Measurements from ENCODE around the gene CKB. TPM values are rescaled to one million over a fixed set of nuclear protein-coding genes. Genes with fewer than 3 reads are reported as not detected.

Gene CKB
- total and polyA plus RNA-seq, 2 donors (not counting 1 experiment from before 2014, with no cell fraction given): 65.2 to 136 TPM

DNA sequence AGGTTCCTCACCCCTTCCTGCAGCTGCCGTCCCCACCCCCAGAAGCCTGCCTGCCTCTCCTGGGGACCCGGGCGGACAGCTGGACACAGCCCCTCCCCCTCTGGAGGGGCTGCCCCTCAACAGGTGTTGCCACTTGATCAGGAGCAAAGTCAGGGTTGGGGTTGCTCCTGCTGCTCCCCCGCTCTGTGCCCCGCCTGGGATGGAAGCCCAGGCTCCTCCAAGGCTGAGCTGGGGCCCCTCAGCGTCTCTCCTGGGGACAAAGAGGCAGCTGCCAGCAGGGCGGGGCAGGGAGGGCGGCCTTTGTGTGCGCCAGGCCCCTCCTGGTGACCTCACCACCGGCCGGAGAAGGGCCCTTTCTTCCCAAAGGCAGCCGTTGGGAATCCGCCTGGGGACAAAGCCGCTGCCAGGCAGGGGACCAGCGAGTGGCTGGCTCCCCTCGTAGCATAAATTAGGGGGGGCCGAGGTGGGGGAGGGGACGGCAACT is 20.0 kb upstream of the CKB start:
- Histone ChIP-seq H3K9ac (ENCODE audit: insufficient read depth, low read length) (no peak overlapping the region), H3K27me3 (ENCODE audit: control insufficient read depth, insufficient read depth, low read length) (no peaks in the 10 kb centered on the region), H3K4me3 (replicated peaks in 1 of 4; ENCODE audit: control extremely low read depth in 1 of 4, insufficient read depth in 1 of 4, low read depth in 3 of 4, low read length in 4 of 4) (no peak overlapping the region), H3K9me3 (ENCODE audit: control insufficient read depth, insufficient read depth, low read depth, low read length) (no peaks in the 10 kb centered on the region), H3K79me2 (ENCODE audit: control insufficient read depth, insufficient read depth, low read length) (no peaks in the 10 kb centered on the region), H3K4me2 (ENCODE audit: extremely low read depth, insufficient read depth, low read length) (no peak overlapping the region), H3K27ac (ENCODE audit: insufficient read depth, low read length) (no peak overlapping the region), H2AFZ (ENCODE audit: low read length) (no peak overlapping the region), H3K4me1 (ENCODE audit: control insufficient read depth, extremely low read depth, insufficient read depth, low read length) (peaks cover 46% of the 10 kb centered on the region), H4K20me1 (ENCODE audit: control insufficient read depth, extremely low read depth, insufficient read depth, low read length) (no peaks in the 10 kb centered on the region), H3K36me3 (ENCODE audit: control insufficient read depth, insufficient read depth, low read length) (no peaks in the 10 kb centered on the region)
- TF ChIP-seq, protein P1, sequence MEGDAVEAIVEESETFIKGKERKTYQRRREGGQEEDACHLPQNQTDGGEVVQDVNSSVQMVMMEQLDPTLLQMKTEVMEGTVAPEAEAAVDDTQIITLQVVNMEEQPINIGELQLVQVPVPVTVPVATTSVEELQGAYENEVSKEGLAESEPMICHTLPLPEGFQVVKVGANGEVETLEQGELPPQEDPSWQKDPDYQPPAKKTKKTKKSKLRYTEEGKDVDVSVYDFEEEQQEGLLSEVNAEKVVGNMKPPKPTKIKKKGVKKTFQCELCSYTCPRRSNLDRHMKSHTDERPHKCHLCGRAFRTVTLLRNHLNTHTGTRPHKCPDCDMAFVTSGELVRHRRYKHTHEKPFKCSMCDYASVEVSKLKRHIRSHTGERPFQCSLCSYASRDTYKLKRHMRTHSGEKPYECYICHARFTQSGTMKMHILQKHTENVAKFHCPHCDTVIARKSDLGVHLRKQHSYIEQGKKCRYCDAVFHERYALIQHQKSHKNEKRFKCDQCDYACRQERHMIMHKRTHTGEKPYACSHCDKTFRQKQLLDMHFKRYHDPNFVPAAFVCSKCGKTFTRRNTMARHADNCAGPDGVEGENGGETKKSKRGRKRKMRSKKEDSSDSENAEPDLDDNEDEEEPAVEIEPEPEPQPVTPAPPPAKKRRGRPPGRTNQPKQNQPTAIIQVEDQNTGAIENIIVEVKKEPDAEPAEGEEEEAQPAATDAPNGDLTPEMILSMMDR (conservative IDR thresholded peaks at IDR 0.05 in 1 of 2, IDR thresholded peaks at IDR 0.05 in 1 of 2; ENCODE audit: low read depth in 1 of 2, low read length in 2 of 2): no peak
- no peak for TF ChIP-seq EZH2 (IDR thresholded peaks at IDR 0.05; ENCODE audit: low read length, missing control alignments)
- no peak for DNase-seq (ENCODE audit: low read depth in 2 of 2)

DNA sequence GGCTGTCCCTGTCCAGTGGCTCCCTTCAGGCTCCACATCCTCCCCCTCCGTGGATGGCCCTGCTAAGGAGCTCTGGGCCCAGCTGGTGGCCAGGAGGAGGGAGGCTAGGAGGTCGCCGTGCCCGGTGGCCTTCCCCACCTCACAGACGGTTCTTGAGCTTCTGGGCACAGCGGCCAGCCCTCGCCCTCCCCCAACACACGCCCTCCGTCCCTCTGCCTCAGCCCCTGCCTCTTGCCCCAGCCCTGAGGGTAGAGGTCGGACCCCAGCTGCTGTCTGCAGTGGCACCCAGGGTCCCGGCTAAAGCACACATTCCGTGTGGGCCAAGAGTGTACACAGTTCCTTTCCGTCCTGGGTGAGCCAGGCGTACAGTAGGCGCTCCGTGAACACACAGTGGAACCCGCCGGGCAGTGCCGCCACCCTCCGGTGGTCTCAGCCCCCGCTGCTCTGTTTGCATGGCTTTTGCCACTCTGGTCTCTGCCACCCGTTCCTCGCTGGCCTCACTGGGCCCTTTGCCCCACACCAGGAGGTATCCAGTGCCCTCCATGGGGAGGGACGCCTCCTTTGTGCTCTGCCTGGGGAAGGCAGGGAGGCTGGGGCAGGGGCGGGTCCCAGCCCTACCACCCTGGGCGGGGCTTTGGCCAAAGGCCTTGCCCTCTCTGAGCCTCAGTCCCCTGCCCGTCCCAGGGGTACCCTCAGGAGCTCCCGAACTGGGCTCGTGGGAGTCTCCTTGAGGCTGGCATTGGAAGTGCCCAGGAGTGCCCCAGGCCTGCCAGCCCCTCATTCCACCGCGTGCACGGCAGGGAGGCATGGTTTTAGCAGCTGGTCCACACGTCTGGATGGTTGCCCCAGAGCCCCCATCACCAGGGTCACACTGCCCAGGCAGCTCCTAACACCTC is 19.3 kb upstream of the CKB start:
- peak overlapping the region; percentile 87 for H3K27ac ChIP-seq (ENCODE audit: insufficient read depth, low read length)
- H4K20me1 ChIP-seq (ENCODE audit: control insufficient read depth, extremely low read depth, insufficient read depth, low read length): no peaks in the 10 kb centered on the region
- DNase-seq (ENCODE audit: low read depth in 2 of 2): no peak
- H3K9ac ChIP-seq (ENCODE audit: insufficient read depth, low read length): peak overlapping the region; percentile 23
- no peaks in the 10 kb centered on the region for H3K27me3 ChIP-seq (ENCODE audit: control insufficient read depth, insufficient read depth, low read length)
- TF ChIP-seq, protein P1 (conservative IDR thresholded peaks at IDR 0.05 in 1 of 2, IDR thresholded peaks at IDR 0.05 in 1 of 2; ENCODE audit: low read depth in 1 of 2, low read length in 2 of 2): no peak
- no peak for TF ChIP-seq EZH2 (IDR thresholded peaks at IDR 0.05; ENCODE audit: low read length, missing control alignments)
- H3K79me2 ChIP-seq (ENCODE audit: control insufficient read depth, insufficient read depth, low read length): no peaks in the 10 kb centered on the region
- no peak overlapping the region for H3K4me2 ChIP-seq (ENCODE audit: extremely low read depth, insufficient read depth, low read length)
- H2AFZ ChIP-seq (ENCODE audit: low read length): no peak overlapping the region
- H3K9me3 ChIP-seq (ENCODE audit: control insufficient read depth, insufficient read depth, low read depth, low read length): no peaks in the 10 kb centered on the region
- no peaks in the 10 kb centered on the region for H3K36me3 ChIP-seq (ENCODE audit: control insufficient read depth, insufficient read depth, low read length)
- peaks cover 46% of the 10 kb centered on the region for H3K4me1 ChIP-seq (ENCODE audit: control insufficient read depth, extremely low read depth, insufficient read depth, low read length)
- no peak overlapping the region for H3K4me3 ChIP-seq (replicated peaks in 1 of 4; ENCODE audit: control extremely low read depth in 1 of 4, insufficient read depth in 1 of 4, low read depth in 3 of 4, low read length in 4 of 4)

DNA sequence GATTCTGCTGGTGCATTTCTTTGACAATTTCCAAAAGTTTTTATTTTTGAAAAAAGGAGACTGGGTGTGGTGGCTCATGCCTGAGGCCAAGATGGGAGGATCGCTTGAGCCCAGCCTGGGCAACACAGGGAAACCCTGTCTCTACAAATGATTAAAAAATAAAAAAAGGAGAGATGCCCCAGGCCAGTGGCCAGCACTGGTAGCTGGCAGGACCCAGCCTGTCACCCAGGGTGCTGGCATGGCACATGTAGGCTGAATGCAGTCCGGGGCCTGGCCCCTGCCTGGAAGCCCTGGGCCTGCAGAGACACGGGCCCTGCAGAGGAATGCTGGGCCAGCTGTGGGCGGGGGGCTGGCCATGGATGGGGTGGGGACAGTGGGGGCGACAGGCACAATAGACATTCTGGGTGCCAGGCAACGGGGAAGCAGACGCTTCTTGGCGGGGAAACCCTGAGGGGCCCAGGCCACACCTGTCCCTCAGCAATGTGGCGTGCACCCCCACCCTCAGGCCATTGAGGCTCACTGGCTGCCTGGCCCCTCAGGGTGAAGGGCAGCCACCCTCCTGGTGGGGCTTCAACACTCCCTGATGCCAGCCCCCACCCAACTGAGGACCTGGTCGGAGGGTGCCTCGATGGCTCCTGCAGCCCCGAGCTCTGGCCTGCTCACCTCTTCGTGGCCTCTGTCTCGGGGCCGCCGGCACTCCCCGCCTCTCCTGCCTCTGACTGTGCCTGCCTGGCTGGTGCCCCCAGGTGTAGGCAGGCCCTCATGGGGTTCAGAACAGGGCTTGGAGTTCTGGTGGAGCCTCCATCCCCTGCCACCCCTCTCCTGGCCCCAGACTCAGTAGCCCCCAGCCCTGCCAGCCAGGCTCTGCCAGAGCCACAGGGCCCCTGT is 18.4 kb upstream of the CKB start:
- Histone ChIP-seq H3K27me3 (ENCODE audit: control insufficient read depth, insufficient read depth, low read length) (no peaks in the 10 kb centered on the region), H3K36me3 (ENCODE audit: control insufficient read depth, insufficient read depth, low read length) (no peaks in the 10 kb centered on the region), H3K27ac (ENCODE audit: insufficient read depth, low read length) (peak overlapping the region; percentile 87), H2AFZ (ENCODE audit: low read length) (no peak overlapping the region), H3K4me1 (ENCODE audit: control insufficient read depth, extremely low read depth, insufficient read depth, low read length) (peaks cover 46% of the 10 kb centered on the region), H3K4me2 (ENCODE audit: extremely low read depth, insufficient read depth, low read length) (peak overlapping the region; percentile 91), H3K9me3 (ENCODE audit: control insufficient read depth, insufficient read depth, low read depth, low read length) (no peaks in the 10 kb centered on the region), H3K79me2 (ENCODE audit: control insufficient read depth, insufficient read depth, low read length) (no peaks in the 10 kb centered on the region), H3K4me3 (replicated peaks in 1 of 4; ENCODE audit: control extremely low read depth in 1 of 4, insufficient read depth in 1 of 4, low read depth in 3 of 4, low read length in 4 of 4) (peak overlapping the region in 1 of 4 experiments; percentile 14), H3K9ac (ENCODE audit: insufficient read depth, low read length) (peak overlapping the region; percentile 16), H4K20me1 (ENCODE audit: control insufficient read depth, extremely low read depth, insufficient read depth, low read length) (no peaks in the 10 kb centered on the region)
- DNase-seq (ENCODE audit: low read depth in 2 of 2): no peak
- TF ChIP-seq, protein P1 (conservative IDR thresholded peaks at IDR 0.05 in 1 of 2, IDR thresholded peaks at IDR 0.05 in 1 of 2; ENCODE audit: low read depth in 1 of 2, low read length in 2 of 2): no peak
- no peak for TF ChIP-seq EZH2 (IDR thresholded peaks at IDR 0.05; ENCODE audit: low read length, missing control alignments)

All from fibroblast of lung (primary cell).